ENCODE results near the gene PBXIP1. TPM values are rescaled to one million over a fixed set of nuclear protein-coding genes. Genes with fewer than 3 reads are reported as not detected.

Gene PBXIP1
- total and polyA plus RNA-seq, 7 donors: 8.3 to 251 (median 178) TPM

DNA sequence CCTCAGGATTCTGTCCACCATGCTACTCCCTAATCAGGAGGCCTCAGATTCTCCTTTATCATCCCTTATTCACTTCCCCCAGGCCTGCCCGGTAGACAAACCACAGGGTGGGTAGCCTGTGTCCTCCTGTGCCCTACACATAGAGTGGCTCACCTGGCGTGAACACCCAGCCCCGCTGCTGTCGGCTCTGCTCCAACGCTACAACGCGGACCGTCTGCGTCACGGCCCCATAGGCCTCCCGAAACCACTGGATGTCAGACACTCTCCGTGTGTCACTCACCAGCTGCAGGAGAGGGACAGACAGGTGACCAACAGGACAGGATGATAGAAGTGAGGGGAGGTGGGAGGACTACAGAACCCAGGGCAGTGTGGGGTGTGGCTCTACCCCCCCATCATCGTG lies 29.7 kb downstream of the PBXIP1 start:
- Histone ChIP-seq H3K9me3 (no peaks in the 10 kb centered on the region), H3K4me1 (no peaks in the 10 kb centered on the region), H3K36me3 (peaks cover 23 to 85% (median 30%) of the 10 kb centered on the region in 4 donors), H3K27me3 (no peaks in the 10 kb centered on the region), H3K4me3 (no peak overlapping the region), H3K27ac (no peak overlapping the region)
- intact Hi-C loops (cut with DNase I): no loop called here
- TF ChIP-seq EP300 (IDR thresholded peaks at IDR 0.05) (no peak), CTCF (IDR thresholded peaks at IDR 0.05) (no peak), POLR2A (IDR thresholded peaks at IDR 0.05) (no peak), POLR2AphosphoS5 (IDR thresholded peaks at IDR 0.05) (no peak)
- 88 to 94% methylated on average over 13 of the region's 13 CpGs for WGBS, 2 donors
- no peak for DNase-seq

DNA sequence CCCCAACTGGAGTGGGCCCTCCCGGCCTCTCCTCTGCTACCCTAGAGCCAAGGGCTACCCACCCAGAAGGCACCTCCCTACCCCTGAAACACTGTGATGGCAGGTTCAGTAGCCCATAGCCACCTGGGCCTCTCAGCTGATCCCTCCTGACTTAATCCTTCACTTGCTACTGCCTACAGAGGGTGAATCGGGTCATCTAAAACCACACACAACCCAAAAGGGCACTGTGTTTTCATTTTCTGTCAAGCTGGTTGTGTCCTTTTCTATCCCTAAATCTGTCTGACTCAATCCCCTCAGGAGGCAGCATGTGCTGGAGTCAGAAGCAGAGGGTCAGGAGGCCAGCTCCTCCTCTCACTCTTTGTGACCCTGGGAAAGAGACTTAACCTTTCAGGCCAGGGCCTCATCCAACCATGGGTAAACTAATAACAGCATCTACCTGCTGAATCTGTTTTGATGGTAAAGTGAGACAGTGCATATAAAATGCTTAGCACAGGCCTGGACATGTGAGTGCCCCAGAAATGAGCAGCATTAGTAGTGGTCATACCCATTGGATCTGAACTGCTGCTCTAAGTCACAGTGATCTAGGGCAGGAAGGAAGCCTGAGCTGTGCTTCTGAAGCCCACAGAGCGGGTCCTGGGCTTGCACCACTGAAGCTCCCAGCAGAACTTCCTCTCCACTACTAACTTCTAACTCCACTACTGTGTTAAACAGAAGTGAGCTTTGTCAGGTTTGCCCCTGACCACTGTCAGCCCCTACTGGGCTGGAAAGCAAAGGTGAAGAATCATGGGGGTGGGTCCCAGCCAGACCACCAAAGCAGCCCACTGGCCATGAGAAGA lies 30.3 kb downstream of the PBXIP1 start:
- H3K4me3 ChIP-seq: no peak overlapping the region
- H3K27me3 ChIP-seq: no peaks in the 10 kb centered on the region
- no peak overlapping the region for H3K27ac ChIP-seq
- no peaks in the 10 kb centered on the region for H3K4me1 ChIP-seq
- TF ChIP-seq POLR2A (IDR thresholded peaks at IDR 0.05) (no peak), EP300 (IDR thresholded peaks at IDR 0.05) (no peak), CTCF (IDR thresholded peaks at IDR 0.05) (no peak), POLR2AphosphoS5 (IDR thresholded peaks at IDR 0.05) (no peak)
- no peaks in the 10 kb centered on the region for H3K9me3 ChIP-seq
- H3K36me3 ChIP-seq: peaks cover 23 to 78% (median 30%) of the 10 kb centered on the region in 4 donors
- no peak for DNase-seq
- intact Hi-C loops (cut with DNase I): no loop called here
- WGBS, 2 donors: 83 to 90% methylated on average over 3 of the region's 3 CpGs

GRCh38 chr1:154923695-154924094 lies 32.2 kb downstream of the PBXIP1 start:
- Histone ChIP-seq H3K36me3 (peaks cover 23 to 61% (median 30%) of the 10 kb centered on the region in 4 donors), H3K9me3 (no peaks in the 10 kb centered on the region), H3K4me1 (no peaks in the 10 kb centered on the region), H3K27me3 (no peaks in the 10 kb centered on the region), H3K4me3 (no peak overlapping the region), H3K27ac (no peak overlapping the region)
- DNase-seq: no peak
- TF ChIP-seq POLR2A (IDR thresholded peaks at IDR 0.05): no peak
- TF ChIP-seq CTCF (IDR thresholded peaks at IDR 0.05): no peak
- TF ChIP-seq POLR2AphosphoS5 (IDR thresholded peaks at IDR 0.05): no peak
- TF ChIP-seq EP300 (IDR thresholded peaks at IDR 0.05): no peak
- WGBS, 2 donors: 94 to 96% methylated on average over 3 of the region's 3 CpGs
- intact Hi-C loops (cut with DNase I): no loop called here

DNA sequence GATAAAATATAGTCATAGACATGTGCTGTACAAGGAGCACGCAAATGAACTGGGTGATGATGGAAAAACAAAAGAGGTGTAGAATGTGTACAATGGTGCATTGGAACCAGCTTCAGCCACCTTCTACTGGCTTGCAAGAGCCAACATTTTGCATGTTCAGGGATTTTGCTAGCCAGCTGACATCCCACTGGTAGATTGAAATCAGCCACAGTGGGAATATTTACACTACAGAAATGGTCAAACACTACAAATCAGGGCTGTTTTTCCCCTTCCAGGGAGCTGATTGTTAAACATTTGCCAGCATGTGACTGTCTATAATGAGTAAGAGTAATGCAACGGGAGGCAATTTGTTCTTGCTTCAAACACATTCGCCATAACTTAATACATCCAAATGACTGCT lies 42.6 kb downstream of the PBXIP1 start:
- no peaks in the 10 kb centered on the region for H3K9me3 ChIP-seq
- TF ChIP-seq EP300 (IDR thresholded peaks at IDR 0.05): no peak
- H3K36me3 ChIP-seq: no peaks in the 10 kb centered on the region
- intact Hi-C loops (cut with DNase I): no loop called here
- peaks cover 0 to 8% (median 0%) of the 10 kb centered on the region in 4 donors for H3K4me1 ChIP-seq
- H3K27me3 ChIP-seq: no peaks in the 10 kb centered on the region
- no peak overlapping the region for H3K27ac ChIP-seq
- H3K4me3 ChIP-seq: no peak overlapping the region
- DNase-seq: no peak
- WGBS, 2 donors: 88 to 94% methylated on average over 3 of the region's 3 CpGs

DNA sequence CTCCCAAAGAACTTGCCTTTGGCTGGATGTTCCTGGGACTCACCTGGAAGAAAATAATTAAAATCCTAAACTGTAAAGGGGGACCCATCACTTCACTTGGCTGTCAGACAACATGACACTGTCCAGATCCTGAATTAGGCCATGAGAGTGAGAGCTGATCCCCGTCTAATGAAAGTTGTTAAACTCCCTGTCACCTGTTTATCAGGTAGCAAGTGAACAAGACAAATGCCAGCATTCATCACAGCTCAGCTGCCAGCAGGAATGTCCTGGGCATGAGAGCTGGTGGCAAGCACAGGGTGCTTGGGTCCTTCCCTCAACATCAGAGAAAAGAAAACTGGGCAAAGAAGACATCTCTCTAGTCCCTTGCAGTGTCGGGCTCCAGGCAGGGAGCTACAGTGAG lies 43.1 kb downstream of the PBXIP1 start:
- H3K27me3 ChIP-seq: no peaks in the 10 kb centered on the region
- H3K27ac ChIP-seq: no peak overlapping the region
- H3K4me1 ChIP-seq: peaks cover 0 to 8% (median 0%) of the 10 kb centered on the region in 4 donors
- WGBS, 2 donors: 90 to 95% methylated on average over 2 of the region's 2 CpGs
- no peaks in the 10 kb centered on the region for H3K9me3 ChIP-seq
- intact Hi-C loops (cut with DNase I): no loop called here
- peak; percentile 9 for DNase-seq
- no peak overlapping the region for H3K4me3 ChIP-seq
- TF ChIP-seq POLR2AphosphoS5 (IDR thresholded peaks at IDR 0.05): no peak
- TF ChIP-seq EP300 (IDR thresholded peaks at IDR 0.05): no peak
- TF ChIP-seq CTCF (IDR thresholded peaks at IDR 0.05): no peak
- no peak for TF ChIP-seq POLR2A (IDR thresholded peaks at IDR 0.05)
- H3K36me3 ChIP-seq: no peaks in the 10 kb centered on the region
